ENCODE data around the gene NTRK3. TPM values are rescaled to one million over a fixed set of nuclear protein-coding genes. Genes with fewer than 3 reads are reported as not detected.

NTRK3 gene
- total and polyA plus RNA-seq, 2 of the 8 experiments (the other 6 are each of a cell fraction or from before 2014, with no cell fraction given): 4.5 to 6.8 TPM

GRCh38 chr15:88215066-88215648 lies 41.4 kb downstream of the NTRK3 start (continued):
- TF ChIP-seq RNF2 (IDR thresholded peaks at IDR 0.05; ENCODE audit: borderline replicate concordance, low read depth, low read length, missing control alignments, poor library complexity, severe bottlenecking) (no peak), BCL11A (IDR thresholded peaks at IDR 0.05; ENCODE audit: low read depth in 2 of 2, low read length in 2 of 2) (no peak), TEAD4 (IDR thresholded peaks at IDR 0.05; ENCODE audit: low read depth, low read length) (no peak)
